ENCODE measurements around the gene CPNE4.

CPNE4 gene

DNA sequence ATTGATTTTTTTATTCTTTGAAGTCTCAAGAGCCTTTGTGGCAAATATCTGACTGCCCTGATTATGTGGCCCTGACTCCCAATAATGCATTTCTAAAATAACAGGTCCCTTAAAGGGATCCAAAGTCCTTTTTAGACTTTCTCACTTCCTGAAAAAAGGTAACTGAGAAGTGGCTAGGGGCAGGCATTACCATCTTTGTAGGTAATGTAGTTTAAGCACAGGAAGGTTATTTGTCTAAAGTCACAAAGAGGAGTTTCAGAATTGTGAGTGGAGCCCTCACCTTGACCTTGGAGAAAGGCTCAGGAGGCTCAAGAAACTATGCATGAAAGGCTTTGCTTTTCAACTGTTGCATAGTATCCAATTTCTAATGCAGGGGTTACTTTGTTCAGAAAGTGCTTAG lies 389.2 kb downstream of the CPNE4 start:
- no peaks in the 10 kb centered on the region for H3K36me3 ChIP-seq (ENCODE audit: insufficient read depth, insufficient read length, low read length)
- no peaks in the 10 kb centered on the region for H3K4me1 ChIP-seq (ENCODE audit: insufficient read depth, insufficient read length)
- no peak for DNase-seq (ENCODE audit: low read depth, low spot score)
- H3K4me3 ChIP-seq (ENCODE audit: insufficient read length, low read depth): no peak overlapping the region
- no peaks in the 10 kb centered on the region for H3K9me3 ChIP-seq (ENCODE audit: insufficient read depth, low read length)
- TF ChIP-seq ZNF274 (IDR thresholded peaks at IDR 0.05; ENCODE audit: low read depth, low read length) (no peak), YY1 (IDR thresholded peaks at IDR 0.05; ENCODE audit: insufficient read depth, insufficient read length) (no peak), SUZ12 (IDR thresholded peaks at IDR 0.05; ENCODE audit: extremely low read depth, insufficient read depth, insufficient read length) (no peak)
- H3K27me3 ChIP-seq (ENCODE audit: insufficient read depth, insufficient read length): no peaks in the 10 kb centered on the region
- H3K9ac ChIP-seq (ENCODE audit: insufficient read length, low read depth): no peak overlapping the region

DNA sequence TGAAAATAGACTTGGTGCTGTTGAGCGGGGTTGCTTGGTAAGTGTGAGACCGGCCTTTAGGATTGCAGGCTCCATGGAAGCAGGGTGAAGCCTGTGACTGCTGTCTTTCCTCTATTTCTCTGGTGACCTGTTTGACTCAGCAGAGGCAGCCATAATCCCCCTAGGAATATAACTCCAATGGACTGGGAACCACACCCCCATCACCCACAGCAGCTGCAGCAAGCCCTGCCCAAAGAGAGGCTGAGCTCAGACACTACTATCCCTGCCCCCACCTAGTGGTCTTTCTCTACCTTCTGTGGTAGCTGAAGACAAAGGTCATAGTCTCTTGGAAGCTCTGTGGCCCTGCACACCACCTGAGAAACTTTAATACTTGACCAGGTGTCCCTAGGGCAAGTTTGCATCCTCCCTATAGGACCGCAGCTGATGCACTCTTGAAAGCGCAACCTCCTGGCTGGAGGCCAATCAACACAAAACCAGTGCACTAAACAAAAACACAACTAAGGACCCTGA lies 398.5 kb downstream of the CPNE4 start:
- Histone ChIP-seq H3K4me3 (ENCODE audit: insufficient read length, low read depth) (no peak overlapping the region), H3K36me3 (ENCODE audit: insufficient read depth, insufficient read length, low read length) (no peaks in the 10 kb centered on the region), H3K4me1 (ENCODE audit: insufficient read depth, insufficient read length) (no peaks in the 10 kb centered on the region), H3K27me3 (ENCODE audit: insufficient read depth, insufficient read length) (no peaks in the 10 kb centered on the region), H3K9ac (ENCODE audit: insufficient read length, low read depth) (no peak overlapping the region), H3K9me3 (ENCODE audit: insufficient read depth, low read length) (no peaks in the 10 kb centered on the region)
- no peak for DNase-seq (ENCODE audit: low read depth, low spot score)
- TF ChIP-seq YY1 (IDR thresholded peaks at IDR 0.05; ENCODE audit: insufficient read depth, insufficient read length): no peak

DNA sequence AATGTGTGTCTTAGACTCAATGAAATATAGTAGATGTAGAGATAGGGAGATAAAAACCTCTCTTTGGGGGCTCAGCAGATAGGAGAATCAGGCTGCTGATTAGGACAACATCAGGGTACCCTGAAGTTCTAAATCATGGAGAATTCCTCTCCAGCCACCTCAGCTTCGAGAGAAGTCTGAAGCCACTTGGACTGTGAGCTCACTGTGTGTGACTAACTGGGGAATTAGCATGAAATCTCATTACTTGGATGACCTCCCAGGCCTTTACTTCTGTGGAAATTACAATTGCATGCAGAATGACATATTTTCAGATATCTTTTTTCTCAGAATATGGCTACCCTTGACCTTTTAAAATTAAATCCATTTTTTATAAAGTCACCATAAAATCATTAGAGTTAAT lies 404.0 kb downstream of the CPNE4 start:
- TF ChIP-seq ZNF274 (IDR thresholded peaks at IDR 0.05; ENCODE audit: low read depth, low read length) (no peak), SUZ12 (IDR thresholded peaks at IDR 0.05; ENCODE audit: extremely low read depth, insufficient read depth, insufficient read length) (no peak), YY1 (IDR thresholded peaks at IDR 0.05; ENCODE audit: insufficient read depth, insufficient read length) (no peak)
- Histone ChIP-seq H3K36me3 (ENCODE audit: insufficient read depth, insufficient read length, low read length) (no peaks in the 10 kb centered on the region), H3K9ac (ENCODE audit: insufficient read length, low read depth) (no peak overlapping the region), H3K4me1 (ENCODE audit: insufficient read depth, insufficient read length) (no peaks in the 10 kb centered on the region), H3K27me3 (ENCODE audit: insufficient read depth, insufficient read length) (no peaks in the 10 kb centered on the region), H3K4me3 (ENCODE audit: insufficient read length, low read depth) (no peak overlapping the region), H3K9me3 (ENCODE audit: insufficient read depth, low read length) (no peaks in the 10 kb centered on the region)
- DNase-seq (ENCODE audit: low read depth, low spot score): no peak

DNA sequence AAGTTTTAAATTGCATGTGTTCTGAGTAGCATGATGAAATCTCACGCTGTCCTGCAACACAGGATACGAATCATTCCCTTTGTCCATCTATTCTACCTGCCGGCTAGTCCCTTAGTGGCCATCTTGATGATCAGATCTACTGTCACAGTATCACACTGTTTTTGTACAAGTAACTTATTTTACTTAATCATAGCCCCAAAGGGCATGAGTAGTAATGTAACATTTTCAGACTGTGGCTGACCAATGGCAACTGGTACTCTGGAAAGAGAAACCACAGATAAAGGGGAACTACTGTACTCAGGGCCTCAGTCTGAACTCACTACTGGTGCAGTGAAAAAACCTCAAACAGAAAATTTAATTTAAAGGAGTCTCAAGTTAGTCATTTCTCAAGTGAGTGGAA lies 404.7 kb downstream of the CPNE4 start:
- TF ChIP-seq YY1 (IDR thresholded peaks at IDR 0.05; ENCODE audit: insufficient read depth, insufficient read length): no peak
- no peak for TF ChIP-seq SUZ12 (IDR thresholded peaks at IDR 0.05; ENCODE audit: extremely low read depth, insufficient read depth, insufficient read length)
- no peak for TF ChIP-seq ZNF274 (IDR thresholded peaks at IDR 0.05; ENCODE audit: low read depth, low read length)
- Histone ChIP-seq H3K36me3 (ENCODE audit: insufficient read depth, insufficient read length, low read length) (no peaks in the 10 kb centered on the region), H3K9me3 (ENCODE audit: insufficient read depth, low read length) (no peaks in the 10 kb centered on the region), H3K27me3 (ENCODE audit: insufficient read depth, insufficient read length) (no peaks in the 10 kb centered on the region), H3K9ac (ENCODE audit: insufficient read length, low read depth) (no peak overlapping the region), H3K4me1 (ENCODE audit: insufficient read depth, insufficient read length) (no peaks in the 10 kb centered on the region), H3K4me3 (ENCODE audit: insufficient read length, low read depth) (no peak overlapping the region)
- no peak for DNase-seq (ENCODE audit: low read depth, low spot score)

DNA sequence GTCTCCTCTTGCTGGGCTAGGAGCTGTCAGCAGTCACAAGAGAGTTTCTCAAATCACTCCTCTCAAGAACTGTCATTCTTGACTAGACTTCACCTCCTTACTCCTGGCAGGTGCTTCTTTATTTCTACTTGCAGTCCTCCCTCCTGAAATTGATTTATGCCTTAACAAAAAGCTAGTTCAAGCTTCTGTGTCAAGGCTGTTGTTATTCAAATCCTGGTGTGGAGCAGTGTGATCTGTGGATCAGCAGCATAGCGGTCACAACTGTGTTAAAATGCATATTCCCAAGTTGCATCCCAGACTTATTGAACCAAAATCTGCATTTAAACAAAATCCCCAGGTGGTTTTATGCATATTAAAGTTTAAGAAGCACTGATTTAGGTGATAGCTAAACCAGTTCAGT lies 411.4 kb downstream of the CPNE4 start:
- TF ChIP-seq YY1 (IDR thresholded peaks at IDR 0.05; ENCODE audit: insufficient read depth, insufficient read length) (no peak), ZNF274 (IDR thresholded peaks at IDR 0.05; ENCODE audit: low read depth, low read length) (no peak), SUZ12 (IDR thresholded peaks at IDR 0.05; ENCODE audit: extremely low read depth, insufficient read depth, insufficient read length) (no peak)
- DNase-seq (ENCODE audit: low read depth, low spot score): no peak
- Histone ChIP-seq H3K9me3 (ENCODE audit: insufficient read depth, low read length) (no peaks in the 10 kb centered on the region), H3K9ac (ENCODE audit: insufficient read length, low read depth) (no peak overlapping the region), H3K4me3 (ENCODE audit: insufficient read length, low read depth) (no peak overlapping the region), H3K27me3 (ENCODE audit: insufficient read depth, insufficient read length) (no peaks in the 10 kb centered on the region), H3K36me3 (ENCODE audit: insufficient read depth, insufficient read length, low read length) (no peaks in the 10 kb centered on the region), H3K4me1 (ENCODE audit: insufficient read depth, insufficient read length) (no peaks in the 10 kb centered on the region)

DNA sequence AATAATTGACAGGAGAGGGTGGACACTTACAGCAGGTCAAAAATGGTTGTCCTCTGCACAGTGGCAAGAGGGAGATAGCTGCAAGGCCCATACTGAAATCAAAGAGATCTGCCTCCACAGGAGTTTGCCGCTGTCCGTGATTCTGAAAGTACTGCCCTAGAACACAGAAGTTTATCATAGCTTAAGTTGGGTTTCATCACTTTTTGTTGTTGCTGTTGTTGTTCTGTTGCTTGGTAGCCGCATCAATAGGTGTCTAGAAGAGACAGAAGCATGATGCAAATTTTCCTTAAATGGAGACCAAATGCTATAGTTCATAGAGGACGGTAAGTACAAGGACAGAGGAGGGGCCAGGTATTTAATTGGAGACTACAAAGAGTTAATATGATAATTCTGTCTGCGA lies 412.1 kb downstream of the CPNE4 start:
- Histone ChIP-seq H3K9ac (ENCODE audit: insufficient read length, low read depth) (no peak overlapping the region), H3K36me3 (ENCODE audit: insufficient read depth, insufficient read length, low read length) (no peaks in the 10 kb centered on the region), H3K9me3 (ENCODE audit: insufficient read depth, low read length) (no peaks in the 10 kb centered on the region), H3K4me1 (ENCODE audit: insufficient read depth, insufficient read length) (no peaks in the 10 kb centered on the region), H3K4me3 (ENCODE audit: insufficient read length, low read depth) (no peak overlapping the region), H3K27me3 (ENCODE audit: insufficient read depth, insufficient read length) (no peaks in the 10 kb centered on the region)
- TF ChIP-seq YY1 (IDR thresholded peaks at IDR 0.05; ENCODE audit: insufficient read depth, insufficient read length) (no peak), ZNF274 (IDR thresholded peaks at IDR 0.05; ENCODE audit: low read depth, low read length) (no peak), SUZ12 (IDR thresholded peaks at IDR 0.05; ENCODE audit: extremely low read depth, insufficient read depth, insufficient read length) (no peak)
- DNase-seq (ENCODE audit: low read depth, low spot score): no peak

DNA sequence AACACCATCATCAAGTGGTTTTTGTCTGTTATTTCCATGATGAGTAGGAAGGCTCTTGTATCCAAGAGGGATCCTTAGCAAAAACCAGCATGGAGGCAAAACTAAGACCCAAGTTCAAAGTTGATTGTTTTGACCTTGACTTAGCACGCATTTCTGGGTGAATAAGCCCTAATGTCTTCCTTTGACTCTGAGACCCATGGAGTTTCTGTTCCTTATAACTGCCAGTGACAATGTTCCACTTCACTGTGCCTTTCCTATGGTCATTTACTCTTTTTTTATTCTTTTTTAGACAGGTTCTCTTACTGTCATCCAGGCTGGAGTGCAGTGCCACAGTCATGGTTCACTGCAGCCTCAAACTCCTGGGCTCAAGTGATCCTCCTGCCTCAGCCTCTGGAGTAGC lies 413.8 kb downstream of the CPNE4 start:
- H3K9ac ChIP-seq (ENCODE audit: insufficient read length, low read depth): no peak overlapping the region
- no peaks in the 10 kb centered on the region for H3K27me3 ChIP-seq (ENCODE audit: insufficient read depth, insufficient read length)
- no peaks in the 10 kb centered on the region for H3K9me3 ChIP-seq (ENCODE audit: insufficient read depth, low read length)
- DNase-seq (ENCODE audit: low read depth, low spot score): no peak
- no peaks in the 10 kb centered on the region for H3K36me3 ChIP-seq (ENCODE audit: insufficient read depth, insufficient read length, low read length)
- H3K4me1 ChIP-seq (ENCODE audit: insufficient read depth, insufficient read length): no peaks in the 10 kb centered on the region
- TF ChIP-seq ZNF274 (IDR thresholded peaks at IDR 0.05; ENCODE audit: low read depth, low read length) (no peak), SUZ12 (IDR thresholded peaks at IDR 0.05; ENCODE audit: extremely low read depth, insufficient read depth, insufficient read length) (no peak), YY1 (IDR thresholded peaks at IDR 0.05; ENCODE audit: insufficient read depth, insufficient read length) (no peak)
- H3K4me3 ChIP-seq (ENCODE audit: insufficient read length, low read depth): no peak overlapping the region

DNA sequence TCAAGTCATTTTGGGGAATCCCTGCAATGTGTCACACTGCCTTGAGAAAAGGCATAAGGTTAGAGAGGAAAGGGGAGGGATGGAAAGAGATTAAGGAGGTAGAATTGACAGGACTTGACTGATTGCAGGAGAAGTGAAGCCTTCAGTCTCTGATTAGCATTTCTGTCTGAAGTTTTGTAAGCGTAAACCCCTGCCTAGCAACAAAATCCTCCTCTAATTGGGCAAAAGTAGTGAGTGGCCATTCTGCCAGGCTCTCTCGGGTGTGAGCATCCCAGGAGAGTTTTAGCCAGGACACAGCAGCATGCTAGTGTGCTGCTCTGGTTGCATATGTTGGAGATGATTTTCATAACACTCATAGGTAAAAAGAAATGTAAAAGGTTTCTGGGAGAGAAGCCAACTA lies 415.0 kb downstream of the CPNE4 start:
- DNase-seq (ENCODE audit: low read depth, low spot score): no peak
- H3K36me3 ChIP-seq (ENCODE audit: insufficient read depth, insufficient read length, low read length): no peaks in the 10 kb centered on the region
- H3K9me3 ChIP-seq (ENCODE audit: insufficient read depth, low read length): no peaks in the 10 kb centered on the region
- no peaks in the 10 kb centered on the region for H3K27me3 ChIP-seq (ENCODE audit: insufficient read depth, insufficient read length)
- TF ChIP-seq SUZ12 (IDR thresholded peaks at IDR 0.05; ENCODE audit: extremely low read depth, insufficient read depth, insufficient read length) (no peak), YY1 (IDR thresholded peaks at IDR 0.05; ENCODE audit: insufficient read depth, insufficient read length) (no peak), ZNF274 (IDR thresholded peaks at IDR 0.05; ENCODE audit: low read depth, low read length) (no peak)
- no peak overlapping the region for H3K4me3 ChIP-seq (ENCODE audit: insufficient read length, low read depth)
- no peak overlapping the region for H3K9ac ChIP-seq (ENCODE audit: insufficient read length, low read depth)
- no peaks in the 10 kb centered on the region for H3K4me1 ChIP-seq (ENCODE audit: insufficient read depth, insufficient read length)
